KOPT-K1 (cell line): ENCODE results near the gene RBP2.

Source experiments
- H3K27ac ChIP-seq: fragments of 200-600 bp; sonication (generic); 2 replicates; pipeline ENCODE4 v1.5.1; 2016; ENCODE audit warnings: antibody characterized with exemption, mild to moderate bottlenecking, low read depth, low read length; ENCODE audit not compliant: poor library complexity, severe bottlenecking
- H3K36me3 ChIP-seq: fragments of 200-600 bp; sonication (generic); 2 replicates; pipeline ENCODE4 v1.5.1; 2017; ENCODE audit warnings: antibody characterized with exemption, mild to moderate bottlenecking, low read length, moderate library complexity; ENCODE audit not compliant: insufficient read depth
- H3K9me3 ChIP-seq: fragments of 200-600 bp; sonication (generic); 2 replicates; pipeline ENCODE4 v1.5.1; 2017; ENCODE audit warnings: antibody characterized with exemption, low read length, mild to moderate bottlenecking; ENCODE audit not compliant: insufficient read depth, poor library complexity, severe bottlenecking

The RBP2 gene

GRCh38 chr3:139476348-139476747 is at the start of gene RBP2:
Gene RBP2, minus strand, starts transcription at chr3:139476516. Its CDS starts 57 bp downstream, at chr3:139476459.
- no peaks in the 10 kb centered on the region for H3K36me3 ChIP-seq
- no peak within 1 kb of the TSS for H3K27ac ChIP-seq
- H3K9me3 ChIP-seq: no peaks in the 10 kb centered on the region

GRCh38 chr3:139524841-139525636 is 48.7 kb upstream of the RBP2 start:
- Histone ChIP-seq H3K27ac (no peak overlapping the region), H3K9me3 (no peaks in the 10 kb centered on the region)

GRCh38 chr3:139523718-139524117 is 47.4 kb upstream of the RBP2 start:
- Histone ChIP-seq H3K27ac (no peak overlapping the region), H3K36me3 (no peaks in the 10 kb centered on the region), H3K9me3 (no peaks in the 10 kb centered on the region)

More at GRCh38 chr3:139524841-139525636, 48.7 kb upstream of the RBP2 start:
- no peaks in the 10 kb centered on the region for H3K36me3 ChIP-seq

GRCh38 chr3:139523166-139523565 is 46.9 kb upstream of the RBP2 start:
- Histone ChIP-seq H3K36me3 (no peaks in the 10 kb centered on the region), H3K9me3 (no peaks in the 10 kb centered on the region), H3K27ac (no peak overlapping the region)

GRCh38 chr3:139522421-139522820 is 46.1 kb upstream of the RBP2 start:
- Histone ChIP-seq H3K9me3 (no peaks in the 10 kb centered on the region), H3K27ac (no peak overlapping the region), H3K36me3 (no peaks in the 10 kb centered on the region)

- Histone ChIP-seq H3K36me3 (no peaks in the 10 kb centered on the region), H3K9me3 (no peaks in the 10 kb centered on the region), H3K27ac (no peak overlapping the region)
Observed at GRCh38 chr3:139521816-139522215, 45.5 kb upstream of the RBP2 start.

GRCh38 chr3:139521144-139521543 is 44.8 kb upstream of the RBP2 start:
- H3K9me3 ChIP-seq: no peaks in the 10 kb centered on the region
- H3K36me3 ChIP-seq: no peaks in the 10 kb centered on the region

GRCh38 chr3:139519998-139520737 is 43.9 kb upstream of the RBP2 start:
- Histone ChIP-seq H3K9me3 (no peaks in the 10 kb centered on the region), H3K27ac (no peak overlapping the region), H3K36me3 (no peaks in the 10 kb centered on the region)

More at GRCh38 chr3:139521144-139521543, 44.8 kb upstream of the RBP2 start:
- no peak overlapping the region for H3K27ac ChIP-seq

GRCh38 chr3:139518926-139519842 is 42.9 kb upstream of the RBP2 start:
- Histone ChIP-seq H3K36me3 (no peaks in the 10 kb centered on the region), H3K27ac (no peak overlapping the region), H3K9me3 (no peaks in the 10 kb centered on the region)

- Histone ChIP-seq H3K27ac (no peak overlapping the region), H3K9me3 (no peaks in the 10 kb centered on the region)
Observed at GRCh38 chr3:139518306-139518705, 42.0 kb upstream of the RBP2 start.

GRCh38 chr3:139517321-139518065 is 41.2 kb upstream of the RBP2 start:
- Histone ChIP-seq H3K36me3 (no peaks in the 10 kb centered on the region), H3K9me3 (no peaks in the 10 kb centered on the region), H3K27ac (no peak overlapping the region)

More at GRCh38 chr3:139518306-139518705, 42.0 kb upstream of the RBP2 start:
- H3K36me3 ChIP-seq: no peaks in the 10 kb centered on the region

GRCh38 chr3:139514741-139515140 is 38.4 kb upstream of the RBP2 start:
- Histone ChIP-seq H3K27ac (no peak overlapping the region), H3K36me3 (no peaks in the 10 kb centered on the region), H3K9me3 (no peaks in the 10 kb centered on the region)

- no peak overlapping the region for H3K27ac ChIP-seq
- no peaks in the 10 kb centered on the region for H3K9me3 ChIP-seq
- H3K36me3 ChIP-seq: no peaks in the 10 kb centered on the region
Observed at GRCh38 chr3:139509631-139510030, 33.3 kb upstream of the RBP2 start.

GRCh38 chr3:139506766-139507165 is 30.4 kb upstream of the RBP2 start:
- Histone ChIP-seq H3K9me3 (no peaks in the 10 kb centered on the region), H3K27ac (no peak overlapping the region), H3K36me3 (no peaks in the 10 kb centered on the region)
